GOT3 (cell line): ENCODE results near the gene TMEM187.
A peak's percentile ranks its signal among the peaks of the same experiment; 100 is the strongest.
"Not testable (repeated sequence)": the region's sequence is repeated elsewhere in the genome, so short reads cannot be mapped to it uniquely, and the experiment has no call there.

Experiments used
- DNase-seq: peaks from one replicate; lab custom pipeline; 2025; ENCODE audit warnings: mixed read lengths; lab: John Stamatoyannopoulos, UW

The TMEM187 gene

DNA sequence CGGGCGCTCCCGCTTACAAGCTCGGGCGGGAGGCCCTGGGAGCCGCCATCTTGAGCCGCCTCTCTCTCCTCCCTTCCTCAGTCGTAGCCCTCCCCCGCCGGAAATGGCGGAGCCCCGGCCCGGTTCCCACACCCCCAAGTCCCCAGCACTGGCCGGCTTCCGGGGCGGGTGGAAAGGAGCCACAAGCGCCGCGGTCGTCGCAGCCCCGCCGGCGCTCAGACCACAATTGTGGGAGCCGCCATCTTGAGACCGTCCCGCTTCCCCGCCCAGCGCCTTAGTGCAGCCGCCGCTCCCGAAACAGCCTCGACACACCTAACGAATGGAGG is 1.5 kb upstream of the TMEM187 start:
- DNase-seq = peak; percentile 57

DNA sequence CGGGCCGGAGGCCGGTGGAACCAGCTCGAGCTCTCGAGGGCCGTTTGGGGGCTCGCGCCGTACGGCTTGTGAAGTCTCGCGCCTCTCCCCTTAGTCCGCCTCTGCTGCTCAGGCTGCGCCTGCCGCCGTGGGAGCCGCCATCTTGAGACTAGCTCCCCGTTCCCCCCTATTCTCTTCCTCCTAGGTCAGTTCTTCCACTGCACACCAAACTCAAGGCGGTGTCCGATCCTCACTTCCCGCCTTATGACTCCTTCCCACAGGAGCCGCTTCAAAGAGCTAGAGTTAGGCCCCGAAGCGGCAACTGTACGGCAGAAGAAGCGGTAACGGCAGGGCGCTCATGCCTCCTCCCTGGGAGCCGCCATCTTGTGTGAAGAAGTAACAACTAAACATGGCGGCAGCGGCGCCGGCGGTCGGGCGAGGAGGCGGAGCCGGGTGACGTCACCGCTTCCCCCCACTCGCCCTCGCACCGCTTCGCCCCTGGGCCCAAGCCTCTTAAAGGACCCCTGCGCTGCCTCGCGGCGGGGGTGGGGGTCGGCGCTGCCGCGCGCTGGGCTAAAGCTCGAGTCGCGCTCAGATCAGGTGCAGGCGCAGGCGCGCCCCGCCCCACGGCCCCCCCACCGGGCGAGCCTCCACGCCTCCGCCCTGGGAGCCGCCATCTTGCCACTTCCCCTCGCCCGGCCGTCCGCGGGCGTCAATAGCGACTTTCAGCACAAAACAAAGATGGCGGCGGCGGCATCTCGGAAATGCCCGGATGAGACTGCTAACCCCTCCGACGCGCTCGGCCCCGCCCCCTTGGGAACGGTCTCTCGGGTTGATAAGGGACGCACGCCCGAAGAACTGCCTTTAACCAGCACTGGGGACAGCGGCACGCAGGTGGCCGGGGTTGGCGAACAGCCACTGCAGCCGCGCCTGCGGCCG is 845 bp upstream of the TMEM187 start, which contains the start of gene HCFC1:
Gene HCFC1 (minus strand): TSS at position 369 of the 918 bp plus-strand sequence. CDS start 978 bp downstream, outside the sequence.
- DNase-seq = peak; percentile 63

DNA sequence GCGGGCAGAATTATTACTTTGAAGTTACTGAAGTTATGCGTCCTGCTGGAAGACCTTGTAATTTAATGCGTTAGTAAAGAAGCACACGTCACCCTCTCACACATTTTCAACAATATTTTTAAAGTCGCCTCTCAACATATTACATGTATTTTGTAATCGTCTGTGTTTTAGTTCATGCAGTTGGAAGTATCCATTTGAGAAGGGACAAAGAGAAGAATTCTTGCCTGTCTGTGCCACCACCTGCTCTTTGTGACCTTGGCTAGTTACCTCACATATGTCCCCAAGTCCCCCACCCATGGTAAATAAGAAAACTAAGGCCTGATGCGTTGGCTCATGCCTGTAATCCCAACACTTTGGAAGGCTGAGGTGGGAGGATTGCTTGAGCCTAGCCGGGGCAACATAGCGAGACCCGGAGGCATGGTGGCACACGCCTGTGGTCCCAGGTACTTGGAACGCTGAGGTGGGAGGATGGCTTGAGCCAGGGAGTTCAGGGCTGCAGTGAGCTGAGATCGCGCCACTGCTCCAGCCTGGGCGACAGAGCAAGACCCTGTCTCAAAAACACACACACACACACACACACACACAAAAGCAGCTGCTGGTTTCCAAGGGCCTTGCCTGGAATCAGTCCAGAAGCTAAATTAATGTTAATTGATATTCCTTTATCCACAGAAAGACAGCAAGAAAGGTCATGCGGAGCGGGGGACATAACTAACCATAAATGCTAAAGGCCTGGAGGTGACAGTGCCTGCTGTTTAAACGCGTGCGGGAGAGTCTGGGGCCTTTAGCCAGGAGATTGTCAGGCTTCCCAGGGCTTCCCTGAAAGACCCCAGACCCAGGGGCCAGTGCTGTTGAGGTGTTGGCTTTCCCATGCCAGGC is 811 bp downstream of the TMEM187 start:
- no peak for DNase-seq

DNA sequence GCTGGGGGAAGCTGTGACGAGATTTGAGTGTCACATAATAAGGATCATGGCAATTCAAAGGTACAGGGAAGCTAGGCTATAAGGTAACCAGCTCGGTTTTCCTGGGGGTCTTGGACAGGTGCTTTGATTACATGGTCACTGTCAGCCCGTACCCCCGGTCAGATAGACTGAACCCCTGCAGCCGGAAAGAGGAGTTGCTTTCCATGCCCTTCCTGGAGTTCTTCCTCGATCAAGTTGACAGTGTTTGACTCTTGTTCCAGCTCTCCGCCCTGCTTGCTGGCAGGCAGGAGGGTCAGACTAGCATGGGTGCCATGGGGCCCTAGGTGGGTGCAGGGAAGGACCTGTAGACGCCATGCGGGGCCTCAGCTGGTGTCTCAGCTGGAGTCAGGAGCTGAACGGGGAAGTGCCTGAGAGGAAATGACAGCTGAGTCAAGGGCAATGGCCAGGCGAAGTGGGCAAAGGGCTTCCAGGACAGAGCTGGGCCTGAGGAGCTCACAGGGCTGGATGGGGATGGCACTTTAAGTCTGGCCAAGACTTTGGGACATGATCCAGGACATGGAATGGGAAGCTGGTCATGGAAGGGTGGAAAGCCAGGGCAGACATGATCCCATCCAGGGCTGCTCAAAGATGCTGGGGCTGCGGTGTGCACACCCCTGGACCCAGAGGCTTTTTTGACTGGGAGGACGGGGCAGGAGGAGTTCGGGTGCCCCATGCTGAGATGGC is 1.6 kb downstream of the TMEM187 start:
- DNase-seq = no peak

DNA sequence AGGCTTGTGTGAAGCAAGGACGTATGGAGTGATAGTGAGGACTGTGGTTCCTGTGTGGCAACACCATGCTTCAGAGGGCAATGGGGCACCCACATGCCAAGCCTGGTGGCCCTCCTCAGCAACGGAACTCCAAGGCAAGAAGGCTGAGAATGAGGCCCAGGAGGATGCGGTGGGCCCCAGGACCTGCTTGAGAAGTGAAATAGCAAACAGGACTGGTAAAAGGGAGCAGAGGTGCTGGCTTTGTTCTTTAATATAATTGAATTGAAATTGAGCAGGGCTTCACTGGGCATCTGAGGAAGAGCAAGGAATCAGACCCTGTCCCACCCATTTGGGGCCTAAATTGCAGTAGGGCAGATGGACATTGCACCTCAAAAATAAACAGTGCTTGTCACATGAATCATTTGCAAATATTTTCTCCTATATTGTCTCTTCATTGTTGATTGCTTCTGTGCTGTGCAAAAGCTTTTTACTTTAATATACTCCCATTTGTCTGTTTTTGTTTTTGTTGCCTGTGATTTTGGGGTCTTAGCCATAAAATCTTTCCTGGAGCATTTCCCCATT is 2.3 kb downstream of the TMEM187 start:
- DNase-seq = no peak

DNA sequence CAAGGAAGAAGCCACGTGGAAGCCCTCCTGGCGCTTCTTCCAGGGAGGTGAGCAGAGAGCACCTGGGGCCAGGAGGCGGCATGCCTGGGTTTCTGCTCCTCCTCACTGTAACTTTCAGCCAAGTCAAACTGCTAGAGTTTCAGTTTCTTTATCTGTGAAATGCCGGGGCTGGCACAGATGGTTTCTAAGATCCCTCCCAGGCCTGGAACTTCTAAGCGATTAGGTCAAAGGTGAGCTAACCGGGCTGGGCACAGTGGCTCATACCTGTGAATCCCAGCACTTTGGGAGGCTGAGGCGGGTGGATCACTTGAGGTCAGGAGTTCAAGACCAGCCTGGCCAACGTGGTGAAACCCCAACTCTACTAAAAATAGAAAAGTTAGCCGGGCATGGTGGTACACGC is 7.8 kb downstream of the TMEM187 start:
- DNase-seq = not testable (repeated sequence)

DNA sequence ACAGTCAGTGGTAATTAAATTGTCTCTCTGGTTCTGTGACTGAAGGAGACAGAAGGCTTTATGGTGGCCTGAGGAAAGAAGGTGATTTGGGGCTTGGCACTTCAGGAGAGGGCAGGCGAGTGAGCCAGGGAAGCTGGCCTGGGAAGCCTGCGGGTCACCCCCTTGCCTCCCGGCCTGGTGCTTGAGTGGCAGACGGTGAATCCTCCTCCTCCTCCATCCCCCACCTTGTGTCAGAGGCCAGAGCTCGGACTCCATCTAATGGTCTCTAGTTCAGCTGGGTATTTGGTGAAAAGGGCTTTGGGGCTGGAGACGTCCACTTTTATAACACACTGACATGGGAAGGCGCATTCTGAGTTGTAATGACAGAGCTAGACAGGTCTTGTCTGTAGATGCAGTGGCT is 8.7 kb downstream of the TMEM187 start:
- DNase-seq = no peak

DNA sequence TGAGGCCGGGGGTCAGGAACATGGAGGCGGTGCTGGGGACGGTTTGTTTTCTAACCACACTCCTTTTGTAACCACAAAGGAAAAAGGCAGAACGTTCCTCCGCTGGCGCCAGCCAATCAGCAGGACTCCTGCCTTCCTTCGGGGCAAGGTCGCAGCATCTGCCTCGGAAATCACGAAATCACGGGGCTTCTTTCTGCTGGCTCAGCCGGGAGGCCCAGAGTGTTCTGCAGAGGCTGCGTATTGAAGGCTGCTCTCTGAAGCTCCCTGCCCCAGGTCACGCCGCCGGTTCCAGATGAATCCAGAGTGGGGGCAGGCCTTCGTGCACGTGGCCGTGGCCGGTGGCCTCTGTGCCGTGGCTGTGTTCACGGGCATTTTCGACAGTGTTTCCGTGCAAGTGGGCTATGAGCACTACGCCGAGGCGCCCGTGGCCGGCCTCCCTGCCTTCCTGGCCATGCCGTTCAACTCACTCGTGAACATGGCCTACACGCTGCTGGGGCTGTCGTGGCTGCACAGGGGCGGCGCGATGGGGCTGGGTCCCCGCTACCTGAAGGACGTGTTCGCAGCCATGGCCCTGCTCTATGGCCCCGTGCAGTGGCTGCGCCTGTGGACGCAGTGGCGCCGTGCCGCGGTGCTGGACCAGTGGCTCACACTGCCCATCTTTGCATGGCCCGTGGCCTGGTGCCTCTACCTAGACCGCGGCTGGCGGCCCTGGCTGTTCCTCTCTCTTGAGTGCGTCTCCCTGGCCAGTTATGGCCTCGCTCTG is 9.4 kb downstream of the TMEM187 start:
- no peak for DNase-seq

DNA sequence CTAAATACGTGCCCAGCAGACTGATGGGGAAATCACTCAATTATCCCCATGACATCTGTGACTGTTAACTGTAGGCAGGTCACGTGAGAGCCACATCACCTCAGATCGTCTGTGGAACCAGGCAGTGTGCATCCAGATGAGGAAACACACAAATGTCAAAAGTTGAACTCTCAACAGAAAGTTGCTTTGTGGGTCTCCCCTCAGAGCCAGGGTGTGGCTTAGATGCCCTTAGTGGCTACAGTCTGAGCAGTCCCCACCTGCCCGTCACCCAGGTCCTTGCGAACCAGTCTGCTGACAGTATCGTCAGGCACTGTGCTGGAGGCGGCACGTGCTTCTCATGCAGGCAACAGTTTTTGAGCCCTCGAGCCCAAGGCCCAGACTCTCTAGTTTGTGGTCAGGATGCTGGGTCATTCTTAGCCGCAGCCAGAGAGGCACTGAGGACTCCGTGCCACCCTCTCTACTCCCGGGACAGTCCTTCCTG is 10.8 kb downstream of the TMEM187 start:
- no peak for DNase-seq

DNA sequence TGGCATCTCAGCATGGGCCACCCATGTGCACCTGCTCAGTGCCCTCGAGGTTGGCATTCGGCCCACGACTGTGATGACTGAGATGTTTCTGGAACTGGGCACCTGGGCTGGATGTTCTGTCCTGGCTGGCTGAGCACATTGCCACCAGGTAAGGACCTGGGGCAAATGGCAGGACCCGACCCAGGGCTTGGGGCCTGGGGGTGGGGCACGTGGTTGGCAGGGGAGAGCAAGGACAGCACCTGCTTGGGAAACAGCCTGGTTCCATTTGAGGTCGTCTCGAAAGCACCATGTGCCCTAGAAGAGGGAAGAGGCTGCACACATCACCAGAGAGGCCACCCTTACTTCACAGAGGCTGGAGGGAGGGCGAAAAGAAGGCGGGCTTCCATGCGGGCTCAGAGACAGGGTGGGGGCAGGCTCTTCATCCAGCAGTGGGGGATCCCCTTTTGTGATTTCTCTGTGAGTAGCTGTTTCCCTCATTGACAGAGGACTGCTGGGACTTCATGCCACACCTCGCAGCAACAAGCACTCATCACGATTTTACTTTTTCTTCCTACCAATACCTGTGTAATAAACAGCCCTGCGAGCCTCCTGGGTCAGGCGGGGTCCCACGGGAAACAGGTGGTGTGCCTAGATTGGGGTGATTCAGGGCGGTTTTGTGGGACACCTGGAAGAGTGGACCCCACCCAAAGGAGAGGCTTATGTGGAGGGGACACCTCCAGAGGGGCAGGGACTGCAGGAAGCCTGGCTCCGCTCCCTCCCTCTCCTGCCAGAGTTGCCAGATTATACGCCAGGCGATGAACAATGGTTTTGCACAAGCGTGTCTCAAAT is 12.0 kb downstream of the TMEM187 start:
- no peak for DNase-seq

DNA sequence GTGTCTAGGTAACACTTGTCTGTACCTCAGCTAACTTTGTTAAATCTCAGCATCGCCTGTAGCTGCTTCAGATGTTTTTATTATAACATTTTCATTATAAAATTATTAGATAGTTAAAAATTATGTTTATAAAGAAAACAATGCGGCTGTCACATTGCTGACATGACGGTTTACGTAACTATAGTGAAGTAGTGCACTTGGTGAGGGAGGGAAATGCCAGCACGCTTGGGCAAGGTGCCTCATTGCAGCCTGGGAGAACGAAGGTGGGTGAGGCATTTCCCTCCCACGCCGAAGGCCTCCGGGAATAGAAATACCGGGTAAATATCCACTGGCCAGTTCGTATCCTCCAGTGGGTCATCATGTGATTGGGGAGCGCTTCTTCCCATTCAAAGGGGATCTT is 15.9 kb downstream of the TMEM187 start:
- no peak for DNase-seq

DNA sequence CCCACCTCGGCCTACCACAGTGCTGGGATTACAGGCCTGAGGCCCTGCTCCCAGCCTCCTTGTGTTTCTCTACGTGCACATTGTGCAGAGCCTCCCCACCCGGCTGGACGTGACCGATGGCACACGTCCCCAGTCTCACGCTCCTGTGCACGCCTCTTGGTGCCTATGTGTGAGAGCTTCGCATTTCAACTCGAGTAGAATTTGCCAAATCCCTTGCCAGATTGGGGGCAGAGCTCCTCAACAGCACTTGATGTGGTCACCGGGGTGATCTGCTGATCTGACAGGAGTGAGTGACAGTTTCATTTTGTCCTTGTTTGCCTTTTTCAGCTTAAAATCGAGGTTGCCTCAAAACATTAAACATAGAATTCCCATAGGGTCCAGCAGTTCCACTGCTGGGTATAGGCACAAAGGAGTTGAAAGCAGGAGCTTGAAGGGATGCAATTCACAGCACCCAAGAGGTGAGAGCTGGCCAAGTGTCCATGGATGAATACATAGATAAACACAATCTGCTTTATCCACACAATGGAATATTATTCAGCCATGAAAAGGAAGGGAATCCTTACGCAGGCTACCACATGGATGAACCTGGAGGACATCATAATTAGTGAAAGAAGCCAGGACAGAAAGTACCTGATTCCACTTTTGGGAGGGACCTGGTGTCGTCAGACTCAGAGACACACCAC is 17.6 kb downstream of the TMEM187 start:
- DNase-seq = no peak

DNA sequence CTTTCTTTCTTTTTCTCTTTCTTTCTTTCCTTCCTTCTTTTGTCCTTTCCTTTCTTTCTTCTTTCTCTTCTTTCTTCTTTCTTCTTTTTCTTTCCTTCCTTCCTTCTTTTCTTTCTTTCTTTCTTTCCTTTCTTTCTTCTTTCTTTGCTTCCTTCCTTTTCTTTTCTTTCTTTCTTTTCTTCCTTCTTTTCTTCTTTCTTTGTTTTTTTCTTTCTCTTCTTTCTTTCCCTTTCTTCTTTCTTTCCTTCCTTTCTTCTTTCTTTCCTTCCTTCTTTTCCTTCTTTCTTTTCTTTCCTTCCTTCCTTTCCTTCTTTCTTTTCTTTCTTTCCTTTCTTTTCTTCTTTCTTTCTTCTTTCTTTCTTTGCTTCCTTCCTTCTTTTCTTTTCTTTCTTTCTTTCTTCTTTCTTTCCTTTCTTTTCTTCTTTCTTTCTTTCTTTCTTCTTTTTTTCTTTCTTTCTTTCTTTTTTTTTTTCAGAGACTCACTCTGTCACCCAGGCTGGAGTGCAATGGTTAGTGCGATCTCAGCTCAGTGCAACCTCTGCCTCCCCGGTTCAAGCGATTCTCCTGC is 18.5 kb downstream of the TMEM187 start:
- no peak for DNase-seq

DNA sequence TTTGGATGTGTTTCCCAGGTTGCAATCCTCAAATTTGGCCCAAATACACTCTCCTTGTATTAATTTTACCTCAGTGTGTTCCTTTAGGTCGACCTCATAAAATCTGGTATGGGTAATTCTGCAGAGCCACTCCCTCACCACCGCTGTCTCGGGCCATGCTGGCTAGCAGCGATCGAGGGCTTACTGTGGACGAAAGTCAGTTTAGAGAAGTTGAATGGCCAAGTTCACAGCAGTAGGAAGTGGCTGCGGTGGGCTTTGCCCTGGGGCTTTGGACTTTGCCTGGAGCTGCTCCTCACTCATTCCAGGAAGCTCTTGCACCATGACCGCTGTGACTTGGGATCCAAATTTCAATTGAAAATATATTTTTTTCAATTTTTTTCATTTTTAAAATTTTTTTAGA is 19.6 kb downstream of the TMEM187 start:
- DNase-seq = no peak

DNA sequence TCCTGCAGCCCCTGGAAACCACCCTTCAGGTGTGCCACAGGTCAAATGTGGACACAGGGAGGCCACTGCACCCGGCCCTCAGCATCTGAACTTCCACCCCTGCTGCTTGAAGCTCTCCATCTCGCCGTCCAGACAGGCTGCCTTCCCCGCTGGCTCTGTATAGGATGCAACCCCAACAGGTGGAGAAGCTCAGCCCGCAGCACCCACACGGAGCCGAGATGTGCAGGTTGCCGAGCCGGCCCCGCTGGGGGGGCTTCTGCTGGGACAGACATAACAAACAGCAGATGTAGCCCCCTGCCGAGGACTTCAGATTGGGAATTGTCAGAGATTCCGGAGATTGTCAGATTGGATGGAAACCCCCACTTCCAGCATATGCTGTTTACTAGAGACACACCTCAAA is 20.5 kb downstream of the TMEM187 start:
- no peak for DNase-seq

DNA sequence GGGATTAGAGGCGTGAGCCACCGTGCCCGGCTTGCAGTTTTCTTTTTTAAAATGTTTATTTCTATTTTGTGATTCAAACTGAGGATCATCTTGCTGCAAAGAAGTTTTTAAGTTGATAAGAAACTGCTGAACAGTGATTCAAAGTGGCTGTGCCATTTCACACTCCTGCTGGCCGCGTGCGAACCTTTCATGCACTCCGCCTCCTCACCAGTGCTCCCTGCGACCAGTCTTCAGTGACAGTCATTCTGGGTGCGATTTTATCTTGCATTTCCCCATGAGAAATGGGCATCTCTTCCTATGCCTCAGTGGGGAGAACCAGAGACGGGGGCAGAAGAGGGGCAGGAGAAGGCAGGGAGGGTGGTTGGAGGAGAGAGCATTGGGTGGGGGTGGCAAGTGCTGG is 21.4 kb downstream of the TMEM187 start:
- DNase-seq = no peak

DNA sequence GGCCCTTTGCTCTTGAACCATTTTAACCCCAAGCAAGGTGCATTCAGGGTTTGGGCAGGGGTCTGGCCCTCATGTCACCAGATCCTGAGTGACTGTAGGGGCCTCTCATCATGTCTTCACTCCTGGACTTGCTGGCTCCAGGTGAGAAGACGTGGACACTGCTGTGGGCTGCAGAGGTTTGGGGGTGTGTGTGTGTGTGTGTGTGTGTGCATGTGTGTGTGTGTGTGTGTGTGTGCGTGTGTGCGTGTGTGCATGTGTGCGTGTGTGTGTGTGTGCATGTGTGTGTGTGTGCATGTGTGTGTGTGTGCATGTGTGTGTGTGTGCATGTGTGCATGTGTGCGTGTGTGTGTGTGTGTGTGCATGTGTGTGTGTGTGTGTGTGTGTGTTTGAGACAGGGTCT is 21.8 kb downstream of the TMEM187 start:
- DNase-seq = not testable (repeated sequence)

DNA sequence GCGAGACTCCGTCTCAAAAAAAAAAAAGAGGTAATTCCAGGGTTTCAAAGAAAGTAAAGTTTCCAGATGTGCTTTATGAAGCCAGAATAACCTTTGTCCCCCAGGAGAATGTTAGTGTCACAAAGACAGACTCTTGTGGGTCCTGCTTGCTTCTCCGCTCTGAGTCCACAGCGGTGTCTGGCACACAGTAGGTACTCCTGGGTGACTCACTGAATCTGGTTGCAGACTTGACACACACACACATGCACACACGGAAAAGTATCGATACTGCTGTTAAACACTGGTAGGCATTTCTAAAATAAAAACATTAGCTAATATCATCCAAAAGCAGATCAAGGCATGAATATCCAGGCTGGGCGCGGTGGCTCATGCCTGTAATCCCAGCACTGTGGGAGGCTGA is 22.9 kb downstream of the TMEM187 start:
- DNase-seq = no peak

DNA sequence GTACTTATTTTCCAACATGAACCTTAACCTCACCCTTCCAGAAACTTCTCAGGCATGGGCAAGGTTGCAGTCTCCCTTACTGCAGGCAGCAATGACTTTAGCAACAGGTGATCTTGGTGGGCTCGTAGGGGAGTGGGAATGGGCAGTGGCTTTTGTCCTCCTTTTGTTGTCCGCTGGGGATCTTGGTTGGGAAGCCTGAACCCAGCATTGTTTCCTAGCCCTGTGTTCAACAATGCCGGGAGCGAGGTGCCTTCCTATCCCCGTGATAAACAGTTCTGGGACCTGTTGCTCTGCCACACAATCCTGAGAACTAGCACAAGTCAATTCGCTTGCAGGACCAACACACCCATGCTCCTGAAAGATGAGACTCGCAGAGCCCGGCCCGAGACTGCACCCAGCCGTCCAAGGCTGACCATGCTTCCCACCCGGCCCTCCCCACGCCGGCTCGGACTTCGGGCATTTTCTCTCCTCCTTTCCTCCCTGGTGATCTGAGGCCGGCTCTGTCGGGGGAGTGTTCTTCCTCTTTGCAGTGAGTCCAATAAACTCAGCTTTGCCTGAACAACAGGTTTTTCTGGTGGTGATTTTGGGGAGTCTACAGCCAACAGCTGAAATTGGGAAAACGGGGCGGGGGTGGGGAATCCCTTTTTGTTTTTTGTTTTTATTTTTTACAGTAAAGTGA is 26.9 kb downstream of the TMEM187 start:
- DNase-seq = no peak
